Nephron (organoid): ENCODE measurements around the gene TPRN.

Source experiments
- H3K27ac Mint-ChIP-seq, 3 experiments: 2 replicates each; pipeline ENCODE4 v1.8.0; 2020; ENCODE audit warnings: mixed read lengths in 3 of 3, mild to moderate bottlenecking in 2 of 3, moderate library complexity in 1 of 3
- H3K27me3 Mint-ChIP-seq: 2 replicates; pipeline ENCODE4 v1.8.0; 2021; ENCODE audit warnings: low read depth, mild to moderate bottlenecking, moderate library complexity, mixed read lengths
- H3K36me3 Mint-ChIP-seq: 2 replicates; pipeline ENCODE4 v1.8.0; 2020; ENCODE audit warnings: low read depth, mixed read lengths
- H3K4me1 Mint-ChIP-seq: 2 replicates; pipeline ENCODE4 v1.8.0; 2020; ENCODE audit warnings: mixed read lengths
- H3K4me3 Mint-ChIP-seq, 3 experiments: 2 replicates each; pipeline ENCODE4 v1.8.0; 2020; ENCODE audit warnings: mild to moderate bottlenecking in 3 of 3, mixed read lengths in 3 of 3, moderate library complexity in 2 of 3
- H3K9me3 Mint-ChIP-seq: 2 replicates; pipeline ENCODE4 v1.8.0; 2020; ENCODE audit warnings: mixed read lengths
- TF ChIP-seq, protein P1 (sequence below), 3 experiments: fragments of 200-600 bp; sonication (generic); IDR thresholded peaks; one replicate each; pipeline ENCODE4 v1.5.0; 2021; ENCODE audit warnings: antibody characterized with exemption in 3 of 3; ENCODE audit not compliant: unreplicated experiment in 3 of 3

Gene TPRN

DNA sequence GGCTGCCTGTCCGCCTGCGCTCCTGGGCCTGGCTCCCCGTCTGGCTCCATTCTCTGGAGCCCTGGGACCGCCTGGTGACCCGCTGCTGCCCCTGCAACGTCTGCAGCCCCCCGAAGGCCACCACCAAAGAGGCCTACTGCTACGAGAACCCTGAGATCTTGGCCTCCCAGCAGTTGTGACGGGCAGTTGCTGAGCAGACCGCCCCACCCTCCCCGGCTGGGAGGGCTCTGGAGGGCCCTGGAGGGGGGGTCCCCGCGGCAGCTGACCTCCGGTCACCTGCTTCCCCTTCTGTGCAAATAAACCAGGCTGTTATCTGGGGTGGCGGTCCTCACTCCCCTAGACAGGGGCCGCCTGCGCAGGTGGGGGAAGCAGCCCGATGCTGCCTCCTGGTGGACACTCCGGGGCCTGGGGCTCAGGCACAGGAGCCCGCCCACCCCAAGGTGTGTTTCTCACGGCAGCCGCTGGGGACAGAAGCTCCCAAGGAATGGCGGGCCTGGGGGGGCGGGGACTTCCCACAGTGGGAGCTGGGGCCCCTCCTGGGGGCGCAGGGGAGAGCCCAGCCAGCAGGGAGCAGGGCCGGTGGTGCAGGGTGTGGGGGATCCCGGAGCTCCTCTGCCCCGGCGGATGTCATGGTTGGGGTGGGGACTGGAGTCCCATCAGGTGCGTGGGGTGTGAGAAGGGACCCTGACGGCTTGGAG lies 35.8 kb upstream of the TPRN start:
- H3K36me3 Mint-ChIP-seq: no peaks in the 10 kb centered on the region

DNA sequence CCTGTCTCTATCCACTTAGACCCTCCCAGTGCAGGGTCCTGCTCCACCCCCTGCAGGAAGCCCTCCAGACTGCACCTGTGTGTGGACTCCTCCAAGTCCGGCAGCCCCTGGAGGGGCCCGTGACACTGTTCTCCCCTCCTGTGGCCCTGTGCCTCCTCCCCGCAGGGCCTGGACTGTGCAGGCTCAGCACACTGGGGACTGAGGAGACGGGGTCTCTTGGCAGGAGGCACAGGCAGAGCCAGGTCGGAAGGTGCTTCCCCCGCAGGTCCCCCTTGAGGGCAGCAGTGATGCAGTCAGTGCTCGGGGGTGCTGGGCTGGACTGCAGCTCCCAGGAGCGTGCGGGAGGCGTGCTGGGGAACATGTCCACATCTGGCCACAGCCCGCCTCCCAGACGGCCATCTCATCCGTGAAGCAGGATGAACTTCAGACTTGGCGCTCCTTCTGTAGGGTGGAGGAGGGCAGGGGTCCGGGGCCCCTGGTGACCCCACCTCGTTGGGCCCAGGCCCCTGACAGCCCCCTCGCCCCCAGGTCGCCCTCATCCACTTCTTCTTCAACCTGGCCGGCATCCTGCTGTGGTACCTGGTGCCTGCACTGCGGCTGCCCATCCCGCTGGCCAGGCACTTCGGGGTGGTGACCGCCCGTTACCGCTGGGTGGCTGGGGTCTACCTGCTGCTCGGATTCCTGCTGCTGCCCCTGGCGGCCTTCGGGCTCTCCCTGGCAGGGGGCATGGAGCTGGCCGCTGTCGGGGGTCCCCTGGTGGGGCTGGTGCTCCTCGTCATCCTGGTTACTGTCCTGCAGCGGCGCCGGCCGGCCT lies 35.1 kb upstream of the TPRN start:
- no peaks in the 10 kb centered on the region for H3K36me3 Mint-ChIP-seq

More for the DNA sequence above, 35.8 kb upstream of the TPRN start:
- Mint-ChIP-seq H3K4me1 (peaks cover 24% of the 10 kb centered on the region), H3K27ac (no peak overlapping the region), H3K4me3 (no peak overlapping the region), H3K9me3 (no peaks in the 10 kb centered on the region), H3K27me3 (peaks cover 5% of the 10 kb centered on the region)
- TF ChIP-seq, protein P1, sequence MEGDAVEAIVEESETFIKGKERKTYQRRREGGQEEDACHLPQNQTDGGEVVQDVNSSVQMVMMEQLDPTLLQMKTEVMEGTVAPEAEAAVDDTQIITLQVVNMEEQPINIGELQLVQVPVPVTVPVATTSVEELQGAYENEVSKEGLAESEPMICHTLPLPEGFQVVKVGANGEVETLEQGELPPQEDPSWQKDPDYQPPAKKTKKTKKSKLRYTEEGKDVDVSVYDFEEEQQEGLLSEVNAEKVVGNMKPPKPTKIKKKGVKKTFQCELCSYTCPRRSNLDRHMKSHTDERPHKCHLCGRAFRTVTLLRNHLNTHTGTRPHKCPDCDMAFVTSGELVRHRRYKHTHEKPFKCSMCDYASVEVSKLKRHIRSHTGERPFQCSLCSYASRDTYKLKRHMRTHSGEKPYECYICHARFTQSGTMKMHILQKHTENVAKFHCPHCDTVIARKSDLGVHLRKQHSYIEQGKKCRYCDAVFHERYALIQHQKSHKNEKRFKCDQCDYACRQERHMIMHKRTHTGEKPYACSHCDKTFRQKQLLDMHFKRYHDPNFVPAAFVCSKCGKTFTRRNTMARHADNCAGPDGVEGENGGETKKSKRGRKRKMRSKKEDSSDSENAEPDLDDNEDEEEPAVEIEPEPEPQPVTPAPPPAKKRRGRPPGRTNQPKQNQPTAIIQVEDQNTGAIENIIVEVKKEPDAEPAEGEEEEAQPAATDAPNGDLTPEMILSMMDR (IDR thresholded peaks at IDR 0.05; ENCODE audit: unreplicated experiment in 3 of 3): peak; percentile 99 to 100 (median 100)

DNA sequence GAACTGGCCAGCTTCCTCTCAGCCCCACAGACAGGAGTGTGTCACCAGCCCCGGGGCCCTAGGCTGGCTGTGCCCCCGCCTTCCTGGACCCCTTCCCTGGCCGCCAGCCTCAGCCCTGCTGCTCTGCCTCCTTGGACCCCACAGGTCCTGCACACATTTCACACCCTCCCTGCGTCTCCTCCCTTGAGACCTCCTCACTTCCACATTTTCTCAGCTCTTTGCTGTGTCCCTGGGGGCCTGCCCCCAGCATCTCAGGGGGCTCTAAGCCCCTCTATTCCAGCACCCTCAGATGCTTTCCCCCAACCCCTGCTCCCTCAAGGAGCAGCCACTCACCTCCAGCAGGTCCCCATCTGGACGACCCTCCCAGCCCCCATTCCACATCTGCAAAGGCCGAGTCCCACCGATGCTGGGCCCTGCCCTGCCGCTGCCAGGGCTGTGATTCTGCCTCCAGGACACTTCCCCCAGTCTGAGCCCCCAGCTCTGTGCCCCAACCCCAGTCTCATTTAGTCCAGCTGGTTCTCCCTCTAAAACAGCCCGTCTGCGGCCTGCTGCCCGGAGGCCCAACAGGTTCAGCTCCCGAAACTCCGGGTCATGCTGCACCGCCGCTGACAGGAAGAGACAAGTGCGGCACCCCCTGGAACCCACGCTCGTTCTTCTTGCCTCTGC lies 34.4 kb upstream of the TPRN start:
- peaks cover 5% of the 10 kb centered on the region for H3K27me3 Mint-ChIP-seq
- no peaks in the 10 kb centered on the region for H3K9me3 Mint-ChIP-seq
- H3K36me3 Mint-ChIP-seq: no peaks in the 10 kb centered on the region

More for the DNA sequence above, 35.1 kb upstream of the TPRN start:
- H3K9me3 Mint-ChIP-seq: no peaks in the 10 kb centered on the region
- TF ChIP-seq, protein P1 (IDR thresholded peaks at IDR 0.05; ENCODE audit: unreplicated experiment in 3 of 3): no peak
- H3K27me3 Mint-ChIP-seq: peaks cover 5% of the 10 kb centered on the region
- H3K4me3 Mint-ChIP-seq: peak overlapping the region in 1 of 3 experiments; percentile 40
- H3K27ac Mint-ChIP-seq: peak overlapping the region in 1 of 3 experiments; percentile 35
- H3K4me1 Mint-ChIP-seq: peaks cover 19% of the 10 kb centered on the region

DNA sequence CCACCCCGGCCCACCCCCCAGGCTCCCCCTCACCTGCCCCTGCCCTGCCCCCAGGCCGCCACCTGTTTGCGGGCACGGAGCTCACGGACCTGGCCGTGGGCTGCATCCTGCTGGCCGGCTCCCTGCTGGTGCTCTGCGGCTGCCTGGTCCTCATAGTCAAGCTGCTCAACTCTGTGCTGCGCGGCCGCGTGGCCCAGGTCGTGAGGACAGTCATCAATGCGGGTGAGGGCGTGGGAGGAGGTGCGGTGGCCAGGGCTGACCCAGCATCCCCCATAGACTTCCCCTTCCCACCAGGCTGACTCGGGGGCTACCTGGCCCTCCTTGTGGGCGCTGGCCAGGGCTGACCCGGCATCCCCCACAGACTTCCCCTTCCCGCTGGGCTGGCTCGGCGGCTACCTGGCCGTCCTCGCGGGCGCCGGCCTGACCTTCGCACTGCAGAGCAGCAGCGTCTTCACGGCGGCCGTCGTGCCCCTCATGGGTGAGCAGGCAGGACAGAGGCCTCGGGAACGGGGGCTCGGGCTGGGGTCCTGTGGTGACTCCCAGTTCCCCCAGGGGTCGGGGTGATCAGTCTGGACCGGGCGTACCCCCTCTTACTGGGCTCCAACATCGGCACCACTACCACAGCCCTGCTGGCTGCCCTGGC lies 33.6 kb upstream of the TPRN start:
- H3K4me1 Mint-ChIP-seq: peaks cover 19% of the 10 kb centered on the region
- H3K27ac Mint-ChIP-seq: no peak overlapping the region
- H3K9me3 Mint-ChIP-seq: no peaks in the 10 kb centered on the region
- H3K4me3 Mint-ChIP-seq: no peak overlapping the region
- no peaks in the 10 kb centered on the region for H3K36me3 Mint-ChIP-seq
- H3K27me3 Mint-ChIP-seq: peaks cover 5% of the 10 kb centered on the region
- TF ChIP-seq, protein P1 (IDR thresholded peaks at IDR 0.05; ENCODE audit: unreplicated experiment in 3 of 3): no peak

More for the DNA sequence above, 34.4 kb upstream of the TPRN start:
- TF ChIP-seq, protein P1 (IDR thresholded peaks at IDR 0.05; ENCODE audit: unreplicated experiment in 3 of 3): no peak
- H3K27ac Mint-ChIP-seq: peak overlapping the region in 1 of 3 experiments; percentile 35
- peak overlapping the region in 2 of 3 experiments; percentile 40 to 42 for H3K4me3 Mint-ChIP-seq
- peaks cover 19% of the 10 kb centered on the region for H3K4me1 Mint-ChIP-seq

DNA sequence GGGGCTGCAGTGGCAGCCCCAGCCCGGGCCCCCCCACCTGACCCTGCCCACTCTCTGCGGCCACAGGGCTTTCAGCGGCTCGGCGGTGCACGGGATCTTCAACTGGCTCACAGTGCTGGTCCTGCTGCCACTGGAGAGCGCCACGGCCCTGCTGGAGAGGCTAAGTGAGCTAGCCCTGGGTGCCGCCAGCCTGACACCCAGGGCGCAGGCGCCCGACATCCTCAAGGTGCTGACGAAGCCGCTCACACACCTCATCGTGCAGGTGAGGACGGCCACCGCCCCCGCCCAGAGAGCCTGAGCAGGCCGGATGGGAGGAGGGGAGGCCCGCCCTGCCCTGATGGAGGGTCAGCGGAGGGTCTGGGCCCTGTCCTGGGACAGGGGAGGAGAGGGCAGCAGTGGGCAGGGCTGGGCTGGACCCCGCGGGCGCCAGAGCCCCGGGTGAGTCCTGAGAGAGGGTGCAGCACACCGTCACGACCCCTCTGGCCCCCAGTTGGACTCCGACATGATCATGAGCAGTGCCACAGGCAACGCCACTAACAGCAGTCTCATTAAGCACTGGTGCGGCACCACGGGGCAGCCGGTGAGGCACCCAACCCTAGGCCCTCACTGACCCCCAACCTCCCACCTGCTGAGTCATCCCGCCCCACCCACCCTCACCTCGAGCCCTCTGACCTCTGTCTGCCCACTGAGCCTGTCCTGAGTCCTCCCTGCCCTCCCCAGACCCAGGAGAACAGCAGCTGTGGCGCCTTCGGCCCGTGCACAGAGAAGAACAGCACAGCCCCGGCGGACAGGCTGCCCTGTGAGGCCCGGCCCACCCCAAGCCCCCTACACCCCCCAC lies 32.8 kb upstream of the TPRN start:
- TF ChIP-seq, protein P1 (IDR thresholded peaks at IDR 0.05; ENCODE audit: unreplicated experiment in 3 of 3): no peak
- H3K9me3 Mint-ChIP-seq: no peaks in the 10 kb centered on the region
- H3K27ac Mint-ChIP-seq: no peak overlapping the region

More for the DNA sequence above, 32.8 kb upstream of the TPRN start:
- Mint-ChIP-seq H3K36me3 (no peaks in the 10 kb centered on the region), H3K4me1 (peaks cover 13% of the 10 kb centered on the region), H3K27me3 (peaks cover 5% of the 10 kb centered on the region), H3K4me3 (no peak overlapping the region)
